GM20431 (cell line): ENCODE data around the gene NEK5.
"Not testable (repeated sequence)": the region's sequence is repeated elsewhere in the genome, so short reads cannot be mapped to it uniquely, and the experiment has no call there.

Experiments
- in situ Hi-C: fragments of 300-500 bp; cut with MseI, MboI; formaldehyde crosslinking; loops from one replicate; pipeline ENCODE4 v1.15.0; 2020; ENCODE audit warnings: low sequenced_read_pairs; ENCODE audit not compliant: unreplicated experiment

NEK5 gene

DNA sequence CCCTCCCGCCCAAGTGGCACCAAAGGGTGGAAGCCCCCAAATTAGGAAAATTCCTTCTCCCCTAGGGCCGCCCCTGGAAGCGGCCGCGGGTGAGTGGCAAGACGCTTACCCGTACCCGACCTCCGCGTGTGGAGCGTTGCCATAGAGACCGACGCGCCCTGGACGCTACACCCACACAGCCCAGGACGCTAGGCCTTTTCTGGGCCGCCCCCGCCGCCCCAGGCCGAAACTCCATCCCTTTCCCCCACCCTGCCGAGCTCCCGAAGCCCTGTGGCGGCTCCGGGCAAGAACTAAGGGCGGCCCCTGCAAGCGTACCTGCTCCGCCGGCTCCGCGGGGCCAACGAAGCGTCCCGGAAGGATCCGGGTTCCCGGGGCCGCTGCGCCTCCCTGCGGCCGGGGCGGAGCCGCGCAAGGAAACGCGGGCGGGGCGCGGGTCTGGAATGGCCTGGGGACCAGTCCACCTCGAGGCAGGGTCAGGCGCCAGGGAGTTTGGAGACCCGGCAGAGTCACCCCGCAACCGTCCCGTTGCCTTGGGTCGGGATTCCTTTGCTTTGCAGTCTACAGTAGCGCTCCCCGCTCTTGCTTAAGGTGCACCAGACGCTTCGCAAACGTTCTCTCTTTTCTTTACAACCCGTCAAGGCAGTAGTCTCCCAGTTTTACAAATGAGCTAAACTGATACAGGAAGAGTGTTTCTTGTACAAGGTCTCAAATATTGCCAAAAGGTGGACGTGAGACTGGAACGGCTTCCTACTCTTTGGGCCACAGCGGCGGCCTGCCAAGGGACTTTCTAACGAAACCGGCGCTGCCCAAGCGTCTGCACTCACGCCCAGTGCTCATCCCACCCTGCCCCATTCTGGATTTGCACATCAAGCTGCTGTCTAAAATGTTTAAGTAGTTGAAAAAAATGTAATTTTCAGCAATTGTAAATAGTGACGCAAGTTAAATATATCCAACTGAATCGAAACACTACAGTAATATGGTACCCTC is at the start of gene NEK5:
Gene NEK5 (minus strand): TSS at position 360 of the 987 bp plus-strand sequence. CDS start 1,591 bp downstream, outside the sequence.
- in situ Hi-C loops = no loop called here

DNA sequence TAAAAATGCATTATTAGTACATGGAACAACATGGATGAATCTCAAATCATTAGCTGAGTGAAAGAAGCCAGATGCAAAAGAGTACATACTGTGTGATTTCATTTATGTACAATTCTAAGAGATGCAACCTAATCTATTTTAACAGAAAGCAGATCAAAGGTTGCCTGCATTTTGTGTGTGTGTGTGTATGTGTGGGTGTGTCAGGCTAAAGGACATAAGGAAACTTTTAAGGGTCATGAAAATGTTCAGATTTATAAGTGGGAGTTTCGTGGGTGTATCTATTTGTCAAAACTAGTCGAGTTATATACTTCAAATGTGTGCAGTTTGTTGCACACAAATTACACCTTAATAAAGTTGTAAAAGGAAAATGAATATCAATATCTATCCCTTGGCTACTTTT is 48.4 kb upstream of the NEK5 start:
- in situ Hi-C loops = no loop called here

DNA sequence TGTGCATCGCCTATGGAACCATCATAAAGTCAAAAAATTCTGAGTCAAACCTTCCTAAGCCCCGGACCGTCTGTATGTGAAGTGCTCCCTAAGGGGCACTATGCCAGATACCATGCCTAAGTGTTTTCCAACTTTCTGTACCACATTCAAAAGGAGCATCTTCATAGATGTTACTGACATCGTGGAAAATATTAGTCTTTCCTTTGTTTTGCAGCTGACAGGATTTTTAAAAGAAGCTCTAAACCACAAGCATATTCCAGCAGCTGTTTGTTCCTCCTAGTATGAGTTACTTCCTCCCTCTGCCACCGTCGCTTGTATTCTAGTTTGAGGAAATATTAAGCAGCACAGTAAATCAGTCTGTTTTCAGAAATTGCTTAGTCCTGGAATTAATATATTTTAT is 45.1 kb upstream of the NEK5 start:
- in situ Hi-C loops = not testable (repeated sequence)

- in situ Hi-C loops = no loop called here
Observed at GRCh38 chr13:52173373-52173772, 44.5 kb upstream of the NEK5 start.

DNA sequence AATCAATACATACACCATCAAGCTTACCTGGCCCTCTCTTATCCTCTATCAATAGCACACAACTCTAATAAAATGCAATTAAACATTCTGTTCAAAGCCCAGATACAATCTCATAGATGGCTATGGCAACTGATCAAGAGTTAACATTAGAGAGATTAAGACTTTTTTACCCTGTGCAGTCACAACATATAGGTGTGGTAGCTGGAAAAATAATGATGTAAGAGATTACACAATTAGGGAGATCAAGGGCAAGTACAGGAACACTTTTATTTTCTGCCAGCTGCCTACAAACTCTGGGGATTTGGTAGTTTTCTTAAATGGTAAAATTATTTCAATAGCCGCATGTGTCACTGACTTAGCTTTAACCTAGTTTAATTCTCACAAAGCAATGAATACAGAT is 42.8 kb upstream of the NEK5 start:
- in situ Hi-C loops = not testable (repeated sequence)

GRCh38 chr13:52170828-52171391 is 42.0 kb upstream of the NEK5 start:
- in situ Hi-C loops = not testable (repeated sequence)

DNA sequence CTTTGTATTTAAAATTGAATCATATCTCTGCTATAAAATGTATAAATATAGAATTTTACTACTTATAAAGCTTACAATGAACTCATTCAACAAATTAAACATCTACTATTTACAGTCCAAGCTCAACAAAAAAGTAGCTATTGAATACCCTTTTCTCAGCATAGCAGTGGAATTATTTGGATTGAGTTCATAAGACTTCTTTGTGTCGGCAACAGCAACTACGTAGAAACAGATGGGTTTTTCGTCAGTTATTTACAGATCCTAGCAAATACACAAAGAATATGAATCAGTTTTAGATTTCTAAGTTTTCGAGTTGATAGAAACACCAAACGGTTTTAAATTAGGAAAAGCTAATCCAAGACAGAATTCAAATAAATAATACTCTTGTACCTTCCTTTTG is 41.0 kb upstream of the NEK5 start:
- in situ Hi-C loops = no loop called here

- in situ Hi-C loops = no loop called here
Observed at GRCh38 chr13:52165411-52165810, 36.5 kb upstream of the NEK5 start.

DNA sequence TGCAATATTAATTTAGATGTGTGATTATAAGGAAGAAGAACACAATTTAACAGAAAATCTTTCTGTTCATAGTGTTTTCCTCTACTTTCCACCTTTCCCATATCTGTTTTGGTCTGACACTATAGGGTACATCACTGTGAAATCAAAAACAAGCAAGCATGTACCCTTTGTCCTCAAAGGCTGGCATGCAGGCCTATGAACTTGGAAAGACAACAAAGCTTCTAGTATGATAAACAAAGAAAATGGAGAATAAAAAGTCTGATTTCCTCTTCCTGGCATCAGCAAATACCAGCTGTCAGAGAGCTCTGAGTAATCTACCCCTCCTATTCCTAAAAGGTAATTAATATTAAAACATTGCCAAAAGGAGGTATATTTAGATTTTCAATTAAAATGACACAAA is 36.1 kb upstream of the NEK5 start:
- in situ Hi-C loops = no loop called here

- in situ Hi-C loops = not testable (repeated sequence)
Observed at GRCh38 chr13:52163878-52164277, 35.0 kb upstream of the NEK5 start.

DNA sequence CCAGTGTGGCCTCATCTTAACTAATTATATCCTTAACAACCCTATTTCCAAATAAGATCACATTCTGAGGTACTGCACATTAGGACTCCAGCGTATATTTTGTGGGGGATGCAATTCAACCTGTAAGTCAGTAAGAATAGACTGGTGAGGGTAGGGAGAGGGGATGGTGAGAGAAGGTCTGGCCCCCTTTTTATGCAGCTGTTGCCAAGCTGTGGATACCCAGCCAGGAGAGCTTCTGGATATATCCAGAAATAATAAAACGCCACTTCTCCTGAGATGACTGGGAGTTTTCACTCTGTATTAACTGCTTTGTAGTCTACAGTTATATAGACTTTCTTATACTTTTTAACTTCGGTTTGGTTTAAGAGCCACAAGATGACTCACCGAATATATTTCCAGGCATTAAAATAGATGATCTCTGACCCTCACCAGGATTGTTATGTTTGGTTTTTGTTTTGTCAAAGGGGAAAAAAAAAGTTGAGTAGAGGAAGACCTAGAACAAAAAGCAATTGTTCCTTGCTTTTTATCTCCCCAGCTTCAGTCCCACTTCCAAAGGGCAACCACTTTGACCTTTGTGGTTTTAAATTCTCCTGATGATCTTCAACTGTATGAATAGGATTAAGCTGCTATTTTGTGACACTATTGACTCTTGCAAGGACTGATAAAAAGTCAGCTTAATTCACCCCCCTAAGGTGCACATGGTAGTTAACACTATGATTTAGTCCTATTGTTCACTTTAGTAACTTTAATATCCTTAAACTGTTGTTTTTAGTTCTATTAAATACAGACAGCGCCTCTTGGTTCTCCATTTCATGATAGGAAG is 33.6 kb upstream of the NEK5 start:
- in situ Hi-C loops = no loop called here

GRCh38 chr13:52161181-52161646 is 32.3 kb upstream of the NEK5 start:
- in situ Hi-C loops = no loop called here

- in situ Hi-C loops = no loop called here
Observed at GRCh38 chr13:52160506-52160905, 31.6 kb upstream of the NEK5 start.

DNA sequence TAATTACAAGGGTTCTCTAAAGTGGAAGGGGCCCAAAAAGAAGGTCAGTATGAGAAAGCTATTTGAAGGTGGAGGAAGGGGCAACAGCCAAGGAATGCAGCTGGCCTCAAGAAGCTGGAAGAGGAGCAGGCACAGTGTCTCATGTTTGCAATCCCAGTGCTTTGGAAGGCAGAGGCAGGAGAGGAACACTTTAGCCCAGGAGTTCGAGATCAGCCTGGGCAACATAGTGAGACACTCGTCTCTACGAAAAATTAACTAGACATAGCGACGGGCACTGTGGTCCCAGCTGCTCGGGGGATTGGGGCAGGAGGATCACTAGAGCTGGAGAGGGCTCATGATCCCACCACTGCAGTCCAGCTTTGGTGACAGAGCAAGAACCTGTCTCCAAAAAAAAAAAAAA is 31.2 kb upstream of the NEK5 start:
- in situ Hi-C loops = no loop called here

- in situ Hi-C loops = no loop called here
Observed at GRCh38 chr13:52159159-52159982, 30.5 kb upstream of the NEK5 start, which contains the start of gene NEK3. TSS of gene NEK3 (minus strand) at chr13:52159597. CDS start at chr13:52156191, 3,406 bp downstream.

- in situ Hi-C loops = no loop called here
Observed at GRCh38 chr13:52158629-52159158, 29.8 kb upstream of the NEK5 start.

- in situ Hi-C loops = no loop called here
Observed at GRCh38 chr13:52156724-52157261, 27.9 kb upstream of the NEK5 start.

GRCh38 chr13:52155177-52155576 is 26.3 kb upstream of the NEK5 start:
- in situ Hi-C loops = no loop called here

DNA sequence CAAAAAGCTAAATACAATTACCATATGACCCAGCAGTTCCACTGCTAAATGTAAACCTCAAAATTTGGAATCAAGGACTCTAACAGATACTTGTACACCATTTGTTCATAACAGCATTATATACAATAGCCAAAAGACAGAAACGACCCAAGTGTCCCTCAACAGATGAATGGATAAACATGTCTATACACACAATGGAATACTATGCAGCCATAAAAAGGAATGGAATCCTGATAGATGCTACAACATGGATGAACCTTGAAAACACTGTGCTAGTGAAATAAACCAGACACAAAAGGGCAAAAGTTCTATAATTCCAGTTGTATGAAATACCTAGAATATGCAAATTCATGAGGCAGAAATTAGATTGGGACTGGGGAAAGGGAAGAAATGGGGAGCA is 18.4 kb upstream of the NEK5 start:
- in situ Hi-C loops = no loop called here
